Lower leg skin (tissue), 4 donors: ENCODE measurements around the gene TNFAIP2. TPM values are rescaled to one million over a fixed set of nuclear protein-coding genes. Genes with fewer than 3 reads are reported as not detected.

ENCODE experiments used
- DNase-seq, 2 donors: peaks; one replicate each; pipeline ENCODE4 v3.0.0-alpha.2; 2019; ENCODE audit warnings: low spot score in 2 of 2
- H3K4me3 ChIP-seq: fragments of 200-600 bp; sonication (generic); 2 replicates; pipeline ENCODE4 v1.5.1; 2017; ENCODE audit warnings: mild to moderate bottlenecking, low read depth; ENCODE audit not compliant: poor library complexity, severe bottlenecking
- CTCF ChIP-seq, 3 donors: fragments of 450-650 bp; IDR thresholded peaks; one replicate each; pipeline ENCODE4 v1.5.1; 2016; ENCODE audit warnings: antibody characterized with exemption in 3 of 3, mild to moderate bottlenecking in 3 of 3, moderate library complexity in 2 of 3
- POLR2A ChIP-seq, 2 donors: fragments of 450-650 bp; IDR thresholded peaks; one replicate each; pipeline ENCODE4 v1.6.1; 2016 to 2017; ENCODE audit warnings: antibody characterized with exemption in 2 of 2, mild to moderate bottlenecking in 1 of 2, moderate library complexity in 1 of 2
- WGBS, 2 donors: methylation state at CpG; one replicate each; pipeline ENCODE4 v1.1.5; 2018; 5-methylcytosine and 5-hydroxymethylcytosine counted together
- intact Hi-C: fragments of 100-400 bp; cut with DNase I; formaldehyde crosslinking; loops from one replicate; pipeline ENCODE4 v1.15.0; 2023; ENCODE audit warnings: low total_unique reads
- total RNA-seq, 4 donors: library from RNA; depleted of rRNA; stranded (reverse); fragments of >200 nt; gene quantifications; one replicate each; pipeline ENCODE4 v1.1.0, GENCODE V29; 2016

The TNFAIP2 gene
- total RNA-seq, 4 donors from 2014 or later: 8.2 to 33.6 (median 20.3) TPM

- H3K4me3 ChIP-seq: no peak overlapping the region
- intact Hi-C loops: no loop called here
- 78 to 83% methylated on average over 21 to 22 of the region's 22 CpGs for WGBS, 2 donors
- TF ChIP-seq POLR2A (IDR thresholded peaks at IDR 0.05) (no peak), CTCF (IDR thresholded peaks at IDR 0.05) (no peak)
- no peak for DNase-seq
Measured at GRCh38 chr14:103137689-103138300, 14.5 kb downstream of the TNFAIP2 start.

- WGBS, 2 donors: 47 to 53% methylated on average over 36 to 37 of the region's 66 CpGs
- TF ChIP-seq CTCF (IDR thresholded peaks at IDR 0.05) (no peak), POLR2A (IDR thresholded peaks at IDR 0.05) (no peak)
- no peak for DNase-seq
- intact Hi-C loops: no loop called here
- no peak overlapping the region for H3K4me3 ChIP-seq
Measured at GRCh38 chr14:103138301-103139131, 15.3 kb downstream of the TNFAIP2 start.

- intact Hi-C loops: no loop called here
- TF ChIP-seq CTCF (IDR thresholded peaks at IDR 0.05) (no peak), POLR2A (IDR thresholded peaks at IDR 0.05) (no peak)
- 60 to 66% methylated on average over 29 of the region's 29 CpGs for WGBS, 2 donors
- H3K4me3 ChIP-seq: no peak overlapping the region
- no peak for DNase-seq
Measured at GRCh38 chr14:103139132-103140025, 16.1 kb downstream of the TNFAIP2 start.

GRCh38 chr14:103140316-103141109, 17.3 kb downstream of the TNFAIP2 start:
- 42 to 50% methylated on average over 12 of the region's 12 CpGs for WGBS, 2 donors

More at GRCh38 chr14:103140316-103141109, 17.3 kb downstream of the TNFAIP2 start:
- TF ChIP-seq POLR2A (IDR thresholded peaks at IDR 0.05) (no peak), CTCF (IDR thresholded peaks at IDR 0.05) (no peak)
- H3K4me3 ChIP-seq: no peak overlapping the region
- DNase-seq: no peak
- intact Hi-C loops: no loop called here
